Activated CD8-positive, alpha-beta memory T cell treated with anti-CD3 and anti-CD28 coated beads, Interleukin-2, amount 50 U/mL, for 48 hours (primary cell): Measurements from ENCODE around the gene ABHD17A.

Source experiments
- DNase-seq: peaks from one replicate; pipeline ENCODE4 v3.0.0-alpha.2; 2020

The ABHD17A gene

GRCh38 chr19:1885398-1886119 lies at the start of gene ABHD17A:
Gene ABHD17A (minus strand): TSS chr19:1885496. CDS start chr19:1881566, 3,930 bp downstream.
- DNase-seq = peak; percentile 99

DNA sequence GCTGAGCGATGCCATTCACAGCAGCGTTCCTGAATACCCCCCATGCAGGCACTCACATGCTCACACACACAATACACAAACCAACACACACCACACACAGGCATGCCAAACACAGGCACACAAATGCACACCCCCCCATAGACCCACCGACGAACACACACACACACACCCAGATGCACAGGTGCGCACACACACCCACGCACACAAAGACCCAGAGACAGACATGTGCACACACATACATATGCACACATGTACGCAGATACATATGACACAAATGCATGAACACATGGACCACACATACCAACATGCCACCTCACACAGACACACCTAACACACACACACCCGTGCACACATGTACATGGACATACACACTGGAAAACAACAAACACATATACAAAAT lies 48.6 kb upstream of the ABHD17A start:
- no peak for DNase-seq

- no peak for DNase-seq
Measured at GRCh38 chr19:1933244-1933643, 47.9 kb upstream of the ABHD17A start.

GRCh38 chr19:1932395-1932794 lies 47.1 kb upstream of the ABHD17A start:
- DNase-seq = no peak

DNA sequence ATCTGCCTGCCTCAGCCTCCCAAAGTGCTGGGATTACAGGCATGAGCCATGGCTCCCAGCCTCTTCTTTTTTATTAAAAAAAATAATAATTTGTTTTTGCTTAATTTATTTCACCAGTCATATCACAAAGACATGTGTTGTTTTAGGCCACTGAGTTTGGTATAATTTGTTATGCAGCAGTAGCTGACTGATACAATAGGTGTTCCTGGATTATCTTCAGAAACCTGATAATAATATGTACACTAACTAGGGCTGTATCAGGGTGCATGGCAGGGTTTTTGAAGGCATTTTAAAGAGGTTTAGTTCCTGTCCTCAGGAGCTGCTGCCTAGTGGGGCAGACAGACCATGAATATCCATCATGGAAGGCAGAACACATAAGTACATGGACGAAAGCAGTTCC lies 46.1 kb upstream of the ABHD17A start:
- DNase-seq = no peak

DNA sequence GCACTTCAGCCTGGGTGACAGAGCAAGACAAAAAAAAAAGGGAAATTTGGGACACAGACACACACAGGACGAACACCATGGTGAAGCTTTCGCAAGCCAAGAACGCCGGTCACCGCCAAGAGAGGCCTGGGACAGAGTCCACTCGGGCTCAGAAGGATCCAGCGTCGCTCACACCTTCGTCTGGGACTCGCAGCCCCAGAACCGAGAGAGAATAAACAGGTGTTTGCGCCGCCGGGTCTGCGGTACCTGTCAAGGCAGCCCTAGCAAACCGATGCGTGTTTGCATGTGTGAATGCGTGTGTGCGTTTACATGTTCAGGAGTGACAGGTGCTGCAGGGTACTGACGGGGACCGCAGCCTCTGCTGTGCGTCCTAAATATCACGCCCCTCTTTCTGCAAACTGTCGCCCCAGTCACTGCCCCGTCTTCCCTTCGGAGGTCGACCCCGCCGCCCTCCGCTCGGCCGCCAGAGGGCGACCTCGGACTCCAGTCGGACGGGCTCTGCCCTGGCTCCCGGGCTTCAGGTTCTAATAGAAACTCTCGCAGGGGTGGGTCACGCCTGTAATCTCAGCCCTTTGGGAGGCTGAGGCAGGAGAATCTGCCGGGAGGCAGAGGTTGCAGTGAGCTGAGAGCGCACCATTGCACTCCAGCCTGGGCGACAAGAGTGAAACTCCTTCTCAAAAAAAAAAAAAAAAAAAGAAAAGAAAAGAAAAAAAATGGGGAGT lies 43.9 kb upstream of the ABHD17A start:
- peak; percentile 94 for DNase-seq

DNA sequence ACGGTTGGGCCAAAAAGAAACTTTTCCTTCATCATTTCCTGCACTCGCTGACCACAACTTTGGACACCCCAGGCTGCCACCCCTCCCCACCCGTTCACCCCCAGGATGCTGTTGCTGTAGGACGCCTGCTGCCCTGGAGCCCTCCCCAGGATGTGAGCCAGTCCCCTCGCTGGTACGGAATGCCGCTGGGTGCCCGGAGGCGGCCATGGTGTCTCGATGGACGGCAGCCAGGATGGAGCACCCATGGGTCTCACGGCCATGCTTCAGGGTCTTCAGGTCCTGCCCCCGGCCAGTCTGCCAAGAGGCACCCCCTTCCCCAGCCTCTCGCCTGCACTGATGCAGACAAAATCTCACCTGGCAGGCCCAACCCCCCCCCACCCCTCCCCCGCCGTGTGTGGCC lies 40.2 kb upstream of the ABHD17A start:
- DNase-seq = no peak

- DNase-seq = no peak
Measured at GRCh38 chr19:1924320-1924961, 39.1 kb upstream of the ABHD17A start.

DNA sequence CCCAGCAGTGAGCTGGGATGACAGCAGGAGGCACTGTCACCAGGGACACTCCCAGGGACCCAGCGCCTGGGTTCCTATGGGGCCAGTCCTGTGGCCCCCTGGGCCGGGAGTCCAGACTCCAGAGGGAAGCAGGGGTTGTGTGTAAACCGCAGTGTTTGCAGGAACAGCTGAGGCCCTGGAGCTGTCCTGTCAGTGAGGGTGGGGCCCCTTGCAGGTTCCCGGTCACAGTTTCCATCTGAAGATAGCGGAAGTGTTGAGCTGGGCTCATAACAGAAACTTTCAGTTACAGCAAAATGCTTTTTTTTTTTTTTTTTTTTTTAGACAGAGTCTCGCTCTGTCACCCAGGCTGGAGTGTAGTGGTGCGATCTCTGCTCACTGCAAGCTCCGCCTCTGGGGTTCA lies 38.0 kb upstream of the ABHD17A start:
- DNase-seq = no peak

- no peak for DNase-seq
Measured at GRCh38 chr19:1922803-1923202, 37.5 kb upstream of the ABHD17A start.

DNA sequence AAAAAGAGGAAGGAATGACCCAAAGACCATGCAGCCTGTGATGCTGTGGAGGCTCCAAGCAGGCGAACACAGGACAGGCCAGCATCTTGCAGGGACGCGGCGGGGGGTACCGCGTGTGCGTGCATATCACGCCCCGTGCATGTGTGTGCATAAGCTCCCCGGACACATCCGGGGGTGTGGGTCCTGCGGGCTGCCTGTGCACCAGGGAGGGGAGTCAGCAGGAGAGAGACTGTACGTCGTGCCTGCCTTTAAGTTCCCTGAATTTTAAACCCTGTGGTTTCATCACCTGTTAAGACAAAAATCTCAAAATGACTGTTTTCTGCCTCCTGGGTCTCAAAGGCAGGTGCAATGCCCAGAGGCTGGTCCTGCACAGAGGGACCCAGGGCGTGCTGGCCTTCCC lies 36.5 kb upstream of the ABHD17A start:
- DNase-seq = no peak

GRCh38 chr19:1921326-1921725 lies 36.0 kb upstream of the ABHD17A start:
- no peak for DNase-seq

DNA sequence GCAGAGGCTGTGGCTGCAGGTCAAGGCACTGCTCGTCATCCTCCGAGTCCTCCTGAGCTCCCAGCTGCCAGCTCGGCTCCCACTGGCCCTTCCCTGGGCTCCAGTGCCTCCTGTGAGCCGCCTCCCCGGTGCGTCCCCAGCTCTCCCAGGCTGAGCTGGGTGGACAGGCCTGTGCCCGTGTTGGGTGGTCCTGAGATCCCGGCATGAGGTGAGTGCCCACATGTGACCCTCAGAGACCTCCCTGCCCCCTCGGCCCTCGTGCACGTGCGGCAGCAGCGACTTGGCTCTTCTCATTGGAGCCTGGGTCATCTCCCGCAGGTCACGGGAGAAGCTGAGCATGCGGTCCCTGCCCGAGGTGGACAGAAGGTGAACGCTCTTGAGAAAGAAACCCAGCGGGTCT lies 35.3 kb upstream of the ABHD17A start:
- DNase-seq = no peak

- DNase-seq = no peak
Measured at GRCh38 chr19:1918975-1919374, 33.7 kb upstream of the ABHD17A start.

- no peak for DNase-seq
Measured at GRCh38 chr19:1917926-1918325, 32.6 kb upstream of the ABHD17A start.

DNA sequence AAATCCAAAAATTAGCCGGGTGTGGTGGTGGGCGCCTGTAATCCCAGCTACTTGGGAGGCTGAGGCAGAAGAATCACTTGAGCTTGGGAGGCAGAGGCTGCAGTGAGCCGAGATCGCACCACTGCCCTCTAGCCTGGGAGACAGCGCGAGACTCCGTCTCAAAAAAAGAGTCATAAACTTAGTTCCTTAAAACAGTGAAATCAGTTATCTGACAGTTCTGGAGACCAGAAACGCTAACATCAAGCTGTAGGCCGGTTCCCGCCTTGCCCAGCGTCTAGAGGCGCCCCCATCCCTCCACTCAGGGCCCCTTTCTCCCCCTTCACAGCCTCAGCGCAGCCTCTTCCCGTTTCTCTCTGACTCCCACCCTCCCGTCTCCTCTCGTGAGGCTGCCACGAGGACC lies 31.9 kb upstream of the ABHD17A start:
- no peak for DNase-seq

DNA sequence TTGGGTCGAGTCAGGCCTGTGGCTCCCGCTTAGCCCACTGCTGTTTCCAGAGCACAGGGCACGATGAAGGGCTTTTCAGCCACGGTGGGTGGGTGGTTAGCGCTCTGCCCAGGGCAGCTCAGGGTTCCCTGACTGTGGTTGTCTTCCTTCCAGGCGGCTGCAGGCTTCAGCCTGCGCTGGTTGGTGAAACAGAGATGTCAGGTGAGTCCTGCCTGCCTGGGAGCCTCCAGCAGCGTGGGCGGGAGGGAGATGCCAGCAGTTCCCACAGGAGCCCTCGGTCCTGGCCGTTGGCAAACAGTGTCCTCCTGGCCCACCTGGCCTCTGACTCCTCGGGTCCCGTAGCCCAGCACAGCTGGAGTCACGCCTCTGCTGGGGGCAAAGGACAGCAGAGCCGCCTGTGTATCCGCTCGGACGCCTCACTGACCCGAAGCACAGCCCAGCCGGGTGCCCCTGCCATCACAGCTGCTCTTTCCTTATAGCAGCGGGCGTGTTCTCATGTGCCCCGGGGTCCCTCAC lies 29.6 kb upstream of the ABHD17A start:
- DNase-seq = no peak

- no peak for DNase-seq
Measured at GRCh38 chr19:1913781-1914577, 28.7 kb upstream of the ABHD17A start.

GRCh38 chr19:1912760-1913505 lies 27.6 kb upstream of the ABHD17A start:
- DNase-seq = no peak

DNA sequence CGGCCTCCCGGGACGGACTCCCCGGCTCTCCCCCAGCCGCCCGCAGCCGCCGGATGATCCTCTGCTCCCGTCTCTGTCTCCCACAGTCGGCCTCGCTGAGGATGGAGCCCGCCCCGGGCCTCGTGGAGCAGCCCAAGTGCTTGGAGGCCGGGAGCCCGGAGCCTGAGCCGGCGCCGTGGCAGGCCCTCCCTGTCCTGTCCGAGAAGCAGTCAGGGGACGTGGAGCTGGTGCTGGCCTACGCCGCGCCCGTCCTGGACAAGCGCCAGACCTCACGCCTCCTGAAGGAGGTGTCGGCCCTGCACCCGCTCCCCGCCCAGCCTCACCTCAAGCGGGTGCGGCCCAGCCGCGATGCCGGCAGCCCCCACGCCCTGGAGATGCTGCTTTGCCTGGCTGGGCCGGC lies 26.7 kb upstream of the ABHD17A start:
- no peak for DNase-seq

DNA sequence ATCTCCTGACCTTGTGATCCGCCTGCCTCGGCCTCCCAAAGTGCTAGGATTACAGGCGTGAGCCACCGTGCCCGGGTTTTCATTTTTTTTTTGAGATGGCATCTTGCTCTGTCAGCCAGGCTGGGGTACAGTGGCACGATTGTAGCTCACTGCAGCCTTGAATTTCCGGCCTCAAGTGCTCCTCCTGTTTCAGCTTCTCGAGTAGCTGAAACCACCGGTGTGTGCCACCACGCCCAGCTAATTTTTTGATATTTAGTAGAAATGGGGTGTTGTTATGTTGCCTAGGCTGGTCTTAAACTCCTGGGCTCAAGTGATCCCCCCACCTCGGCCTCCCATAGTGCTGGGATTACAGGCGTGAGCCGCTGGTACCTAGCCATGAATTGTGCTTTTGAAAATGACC lies 25.8 kb upstream of the ABHD17A start:
- DNase-seq = no peak

- no peak for DNase-seq
Measured at GRCh38 chr19:1910177-1910576, 24.9 kb upstream of the ABHD17A start.

- DNase-seq = no peak
Measured at GRCh38 chr19:1909761-1910080, 24.4 kb upstream of the ABHD17A start.
